ENCODE measurements around the gene ZBTB43. TPM values are rescaled to one million over a fixed set of nuclear protein-coding genes. Genes with fewer than 3 reads are reported as not detected.

The ZBTB43 gene
- total RNA-seq, 1 donor: 18.1 TPM

GRCh38 chr9:126857261-126857960 is 52.6 kb downstream of the ZBTB43 start:
- Histone ChIP-seq H3K9me3 (ENCODE audit: low read depth, low read length) (no peaks in the 10 kb centered on the region), H3K4me1 (ENCODE audit: insufficient read depth, low read length) (peaks cover 20% of the 10 kb centered on the region), H3K4me2 (ENCODE audit: insufficient read depth, low read length) (no peak overlapping the region), H3K36me3 (ENCODE audit: insufficient read depth, low read length) (no peaks in the 10 kb centered on the region), H2AFZ (ENCODE audit: low read length) (no peak overlapping the region), H3K79me2 (ENCODE audit: insufficient read depth, low read length) (peaks cover 17% of the 10 kb centered on the region), H4K20me1 (ENCODE audit: insufficient read depth, low read length) (peaks cover 10% of the 10 kb centered on the region), H3K4me3 (ENCODE audit: insufficient read depth, low read length) (no peak overlapping the region), H3K27ac (ENCODE audit: low read depth, low read length) (no peak overlapping the region), H3K27me3 (ENCODE audit: insufficient read depth, low read length) (peaks cover 47% of the 10 kb centered on the region)
- DNase-seq (ENCODE audit: insufficient read length, low spot score, missing footprints): no peak
- TF ChIP-seq CTCF (IDR thresholded peaks at IDR 0.05; ENCODE audit: extremely low read depth, low read depth, low read length): no peak

GRCh38 chr9:126859111-126859510 is 54.3 kb downstream of the ZBTB43 start:
- no peak overlapping the region for H3K4me2 ChIP-seq (ENCODE audit: insufficient read depth, low read length)
- H3K4me1 ChIP-seq (ENCODE audit: insufficient read depth, low read length): peaks cover 19% of the 10 kb centered on the region
- H2AFZ ChIP-seq (ENCODE audit: low read length): no peak overlapping the region
- no peak overlapping the region for H3K4me3 ChIP-seq (ENCODE audit: insufficient read depth, low read length)
- H3K9me3 ChIP-seq (ENCODE audit: low read depth, low read length): no peaks in the 10 kb centered on the region
- no peak for DNase-seq (ENCODE audit: insufficient read length, low spot score, missing footprints)
- TF ChIP-seq CTCF (IDR thresholded peaks at IDR 0.05; ENCODE audit: extremely low read depth, low read depth, low read length): no peak
- peaks cover 38% of the 10 kb centered on the region for H3K27me3 ChIP-seq (ENCODE audit: insufficient read depth, low read length)
- peaks cover 6% of the 10 kb centered on the region for H3K36me3 ChIP-seq (ENCODE audit: insufficient read depth, low read length)
- H3K79me2 ChIP-seq (ENCODE audit: insufficient read depth, low read length): peaks cover 34% of the 10 kb centered on the region
- no peak overlapping the region for H3K27ac ChIP-seq (ENCODE audit: low read depth, low read length)
- H4K20me1 ChIP-seq (ENCODE audit: insufficient read depth, low read length): peaks cover 19% of the 10 kb centered on the region

- peak; percentile 76 for TF ChIP-seq CTCF (IDR thresholded peaks at IDR 0.05; ENCODE audit: extremely low read depth, low read depth, low read length)
- Histone ChIP-seq H3K27me3 (ENCODE audit: insufficient read depth, low read length) (peaks cover 34% of the 10 kb centered on the region), H4K20me1 (ENCODE audit: insufficient read depth, low read length) (peaks cover 19% of the 10 kb centered on the region), H3K27ac (ENCODE audit: low read depth, low read length) (peak within 1 kb of the TSS; percentile 49), H2AFZ (ENCODE audit: low read length) (peak within 1 kb of the TSS; percentile 81), H3K4me1 (ENCODE audit: insufficient read depth, low read length) (peaks cover 19% of the 10 kb centered on the region), H3K4me3 (ENCODE audit: insufficient read depth, low read length) (peak within 1 kb of the TSS; percentile 86), H3K36me3 (ENCODE audit: insufficient read depth, low read length) (peaks cover 15% of the 10 kb centered on the region), H3K79me2 (ENCODE audit: insufficient read depth, low read length) (peaks cover 45% of the 10 kb centered on the region), H3K9me3 (ENCODE audit: low read depth, low read length) (no peaks in the 10 kb centered on the region), H3K4me2 (ENCODE audit: insufficient read depth, low read length) (peak within 1 kb of the TSS; percentile 85)
- DNase-seq (ENCODE audit: insufficient read length, low spot score, missing footprints): peak; percentile 94
These were observed 55.4 kb downstream of the ZBTB43 start, which contains the start of gene ZBTB34 for GRCh38 chr9:126860077-126860756. TSS of gene ZBTB34 (plus strand) at chr9:126860639. CDS start at chr9:126879400, 18,761 bp downstream.

Data from osteoblast (primary cell).